Measurements from ENCODE around the gene TEAD1.

The TEAD1 gene

GRCh38 chr11:12835286-12835685, 161.1 kb downstream of the TEAD1 start:
- no peak for DNase-seq (ENCODE audit: low read depth)

- no peak for DNase-seq (ENCODE audit: low read depth)
These were observed 164.4 kb downstream of the TEAD1 start for GRCh38 chr11:12838463-12839123.

GRCh38 chr11:12840871-12841660, 166.8 kb downstream of the TEAD1 start:
- DNase-seq (ENCODE audit: low read depth) = no peak

- no peak for DNase-seq (ENCODE audit: low read depth)
These were observed 167.9 kb downstream of the TEAD1 start for GRCh38 chr11:12841946-12842630.

GRCh38 chr11:12842933-12843636, 168.9 kb downstream of the TEAD1 start:
- no peak for DNase-seq (ENCODE audit: low read depth)

- DNase-seq (ENCODE audit: low read depth) = no peak
These were observed 170.9 kb downstream of the TEAD1 start for GRCh38 chr11:12845163-12845562.

- DNase-seq (ENCODE audit: low read depth) = no peak
These were observed 171.6 kb downstream of the TEAD1 start for GRCh38 chr11:12845739-12846358.

- DNase-seq (ENCODE audit: low read depth) = no peak
These were observed 172.8 kb downstream of the TEAD1 start for GRCh38 chr11:12846786-12847615.

- no peak for DNase-seq (ENCODE audit: low read depth)
These were observed 174.2 kb downstream of the TEAD1 start for GRCh38 chr11:12848413-12848812.

- no peak for DNase-seq (ENCODE audit: low read depth)
These were observed 179.1 kb downstream of the TEAD1 start for GRCh38 chr11:12853325-12853651.

- no peak for DNase-seq (ENCODE audit: low read depth)
These were observed 179.6 kb downstream of the TEAD1 start for GRCh38 chr11:12853652-12854296.

- DNase-seq (ENCODE audit: low read depth) = no peak
These were observed 180.1 kb downstream of the TEAD1 start for GRCh38 chr11:12854297-12854661.

- no peak for DNase-seq (ENCODE audit: low read depth)
These were observed 180.6 kb downstream of the TEAD1 start for GRCh38 chr11:12854829-12855228.

GRCh38 chr11:12856338-12856737, 182.1 kb downstream of the TEAD1 start:
- DNase-seq (ENCODE audit: low read depth) = no peak

GRCh38 chr11:12857572-12857971, 183.4 kb downstream of the TEAD1 start:
- DNase-seq (ENCODE audit: low read depth) = no peak

GRCh38 chr11:12859872-12860657, 185.8 kb downstream of the TEAD1 start:
- DNase-seq (ENCODE audit: low read depth) = no peak

- no peak for DNase-seq (ENCODE audit: low read depth)
These were observed 186.6 kb downstream of the TEAD1 start for GRCh38 chr11:12860827-12861226.

- DNase-seq (ENCODE audit: low read depth) = no peak
These were observed 188.7 kb downstream of the TEAD1 start for GRCh38 chr11:12862696-12863469.

- no peak for DNase-seq (ENCODE audit: low read depth)
These were observed 189.4 kb downstream of the TEAD1 start for GRCh38 chr11:12863605-12864121.
